ENCODE measurements around the gene CREM. TPM values are rescaled to one million over a fixed set of nuclear protein-coding genes. Genes with fewer than 3 reads are reported as not detected.

Gene CREM
- total RNA-seq, 2 experiments from 2014 or later, result 143 to 156 TPM

DNA sequence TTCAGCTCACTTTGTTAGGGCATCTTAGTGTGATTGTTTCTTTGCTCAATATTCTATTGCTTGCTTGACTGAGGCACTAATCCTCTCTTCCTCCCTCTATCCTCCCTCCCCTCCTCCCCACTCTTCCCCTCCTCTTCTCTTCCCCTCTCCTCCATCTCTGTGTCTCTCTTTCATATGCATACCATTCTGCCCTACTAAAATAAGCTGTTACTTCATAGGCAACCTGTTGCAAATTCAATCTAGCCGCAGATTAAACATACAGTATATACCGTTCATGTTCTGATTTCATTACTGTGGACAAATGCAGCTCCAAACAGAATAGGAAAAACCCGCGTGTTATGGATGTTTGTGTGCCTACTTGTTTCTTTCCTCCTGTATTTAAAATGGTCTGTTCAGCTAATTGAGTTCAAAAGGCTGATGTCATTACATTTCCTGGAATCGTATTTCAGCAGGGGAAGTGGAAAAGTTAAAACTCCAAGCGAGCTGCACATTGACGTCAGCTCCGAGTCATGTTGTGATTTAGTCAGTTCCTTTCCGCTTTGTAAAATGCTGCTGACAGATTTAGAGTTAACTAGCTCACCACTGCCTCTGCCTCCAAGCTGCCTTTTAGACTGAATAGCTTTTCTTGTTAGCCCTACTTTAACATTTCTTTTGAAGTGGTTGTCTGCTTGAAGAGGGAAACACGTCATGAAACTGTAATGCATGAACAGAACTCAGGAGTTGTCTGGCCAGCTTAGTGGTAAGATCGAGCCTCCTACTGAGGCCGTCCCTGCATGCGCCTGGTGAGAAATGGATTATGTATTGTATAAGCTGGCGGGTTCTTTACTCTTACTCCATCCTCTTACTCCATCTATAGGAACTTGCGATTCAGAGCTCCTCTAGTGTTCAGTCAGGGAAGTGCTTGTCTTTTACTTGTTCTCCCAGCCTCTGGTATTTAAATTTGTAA, 69.0 kb downstream of the CREM start:
- peak overlapping the region; percentile 96 for H3K27ac Mint-ChIP-seq

GRCh38 chr10:35200487-35200886, 73.8 kb downstream of the CREM start:
- no peaks in the 10 kb centered on the region for H3K27me3 Mint-ChIP-seq
- peak overlapping the region; percentile 40 for H3K27ac Mint-ChIP-seq
- no peak overlapping the region for H3K4me3 Mint-ChIP-seq
- H3K36me3 Mint-ChIP-seq, result peaks cover 42% of the 10 kb centered on the region
- DNase-seq, result no peak
- no peaks in the 10 kb centered on the region for H3K9me3 Mint-ChIP-seq
- peaks cover 43% of the 10 kb centered on the region for H3K4me1 Mint-ChIP-seq

More for the DNA sequence above, 69.0 kb downstream of the CREM start:
- Mint-ChIP-seq H3K4me3 (peak overlapping the region; percentile 82), H3K9me3 (peaks cover 3% of the 10 kb centered on the region), H3K36me3 (peaks cover 32% of the 10 kb centered on the region), H3K4me1 (peaks cover 33% of the 10 kb centered on the region), H3K27me3 (no peaks in the 10 kb centered on the region)
- DNase-seq, result peak; percentile 77

DNA sequence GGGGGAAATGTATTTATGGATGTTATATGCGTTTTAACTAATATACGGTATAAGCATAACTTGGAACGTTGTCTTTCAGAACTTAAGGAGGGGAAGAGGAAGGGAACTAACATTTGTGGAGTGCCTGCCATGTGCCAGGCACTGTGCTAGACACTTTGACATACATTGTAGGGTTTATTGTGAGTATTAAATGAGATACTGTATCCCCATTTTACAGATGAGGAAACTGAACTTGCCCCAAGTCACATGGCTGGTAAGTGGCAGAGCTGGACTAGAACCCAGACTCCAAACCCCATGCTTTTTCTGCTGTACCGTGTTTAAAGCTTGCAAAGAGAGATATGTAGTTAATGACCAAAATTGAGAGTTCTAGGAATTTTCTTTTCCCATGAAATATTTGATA, 74.6 kb downstream of the CREM start:
- H3K4me3 Mint-ChIP-seq, result peak overlapping the region; percentile 39
- no peaks in the 10 kb centered on the region for H3K9me3 Mint-ChIP-seq
- peak overlapping the region; percentile 67 for H3K27ac Mint-ChIP-seq
- H3K36me3 Mint-ChIP-seq, result peaks cover 43% of the 10 kb centered on the region
- DNase-seq, result no peak
- H3K27me3 Mint-ChIP-seq, result no peaks in the 10 kb centered on the region
- H3K4me1 Mint-ChIP-seq, result peaks cover 39% of the 10 kb centered on the region

- no peaks in the 10 kb centered on the region for H3K9me3 Mint-ChIP-seq
- H3K4me3 Mint-ChIP-seq, result no peak overlapping the region
- H3K27ac Mint-ChIP-seq, result peak overlapping the region; percentile 67
- peaks cover 49% of the 10 kb centered on the region for H3K36me3 Mint-ChIP-seq
- no peaks in the 10 kb centered on the region for H3K27me3 Mint-ChIP-seq
- H3K4me1 Mint-ChIP-seq, result peaks cover 39% of the 10 kb centered on the region
- DNase-seq, result no peak
Observed at GRCh38 chr10:35202050-35202449, 75.4 kb downstream of the CREM start.

- H3K9me3 Mint-ChIP-seq, result no peaks in the 10 kb centered on the region
- no peak for DNase-seq
- peaks cover 54% of the 10 kb centered on the region for H3K36me3 Mint-ChIP-seq
- H3K4me3 Mint-ChIP-seq, result no peak overlapping the region
- H3K27ac Mint-ChIP-seq, result no peak overlapping the region
- H3K27me3 Mint-ChIP-seq, result no peaks in the 10 kb centered on the region
- peaks cover 39% of the 10 kb centered on the region for H3K4me1 Mint-ChIP-seq
Observed at GRCh38 chr10:35203745-35204144, 77.1 kb downstream of the CREM start.

- no peaks in the 10 kb centered on the region for H3K27me3 Mint-ChIP-seq
- H3K4me3 Mint-ChIP-seq, result no peak overlapping the region
- H3K36me3 Mint-ChIP-seq, result peaks cover 63% of the 10 kb centered on the region
- H3K9me3 Mint-ChIP-seq, result no peaks in the 10 kb centered on the region
- no peak overlapping the region for H3K27ac Mint-ChIP-seq
- H3K4me1 Mint-ChIP-seq, result peaks cover 44% of the 10 kb centered on the region
- no peak for DNase-seq
Observed at GRCh38 chr10:35204650-35205319, 78.1 kb downstream of the CREM start.

DNA sequence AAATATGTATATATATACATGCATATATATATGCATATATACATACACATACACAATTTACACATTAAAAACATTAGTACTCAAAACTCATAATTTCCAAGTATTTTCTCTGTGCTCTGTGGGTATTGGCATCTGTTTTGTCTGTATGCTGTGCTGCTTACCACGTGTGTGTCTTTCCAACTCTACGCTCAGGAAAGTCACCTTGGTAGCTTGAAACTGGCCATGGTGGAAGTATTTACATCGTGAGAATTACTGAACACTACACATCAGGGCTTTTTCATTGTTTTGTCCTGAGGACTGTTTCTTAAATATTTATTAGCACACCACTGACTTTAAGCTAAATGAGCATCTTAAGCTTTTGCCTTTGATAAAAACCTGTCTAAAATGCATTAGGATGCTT, 79.6 kb downstream of the CREM start:
- no peak for DNase-seq
- Mint-ChIP-seq H3K9me3 (no peaks in the 10 kb centered on the region), H3K4me3 (no peak overlapping the region), H3K4me1 (peaks cover 38% of the 10 kb centered on the region), H3K27me3 (no peaks in the 10 kb centered on the region), H3K27ac (no peak overlapping the region), H3K36me3 (peaks cover 68% of the 10 kb centered on the region)

DNA sequence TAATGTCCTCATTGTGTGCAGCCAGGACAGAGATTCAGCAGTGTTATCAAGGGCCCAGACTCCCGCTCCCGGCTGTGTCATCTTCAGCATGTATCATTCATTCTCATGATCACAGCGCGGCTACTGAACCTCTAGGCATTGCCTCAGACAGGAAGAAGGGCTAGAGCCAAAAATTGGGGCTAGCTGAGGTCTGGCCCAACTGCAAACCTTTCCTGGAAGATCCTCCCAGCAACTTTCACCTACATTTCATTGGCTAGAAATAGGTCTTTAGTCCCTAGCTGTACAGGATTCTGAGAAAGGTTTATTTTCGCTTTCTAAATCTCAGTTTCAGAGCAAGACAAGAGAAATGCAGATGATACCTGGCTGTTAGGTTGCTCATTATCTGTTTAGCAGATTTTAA, 81.9 kb downstream of the CREM start:
- H3K27me3 Mint-ChIP-seq, result no peaks in the 10 kb centered on the region
- H3K36me3 Mint-ChIP-seq, result peaks cover 62% of the 10 kb centered on the region

DNA sequence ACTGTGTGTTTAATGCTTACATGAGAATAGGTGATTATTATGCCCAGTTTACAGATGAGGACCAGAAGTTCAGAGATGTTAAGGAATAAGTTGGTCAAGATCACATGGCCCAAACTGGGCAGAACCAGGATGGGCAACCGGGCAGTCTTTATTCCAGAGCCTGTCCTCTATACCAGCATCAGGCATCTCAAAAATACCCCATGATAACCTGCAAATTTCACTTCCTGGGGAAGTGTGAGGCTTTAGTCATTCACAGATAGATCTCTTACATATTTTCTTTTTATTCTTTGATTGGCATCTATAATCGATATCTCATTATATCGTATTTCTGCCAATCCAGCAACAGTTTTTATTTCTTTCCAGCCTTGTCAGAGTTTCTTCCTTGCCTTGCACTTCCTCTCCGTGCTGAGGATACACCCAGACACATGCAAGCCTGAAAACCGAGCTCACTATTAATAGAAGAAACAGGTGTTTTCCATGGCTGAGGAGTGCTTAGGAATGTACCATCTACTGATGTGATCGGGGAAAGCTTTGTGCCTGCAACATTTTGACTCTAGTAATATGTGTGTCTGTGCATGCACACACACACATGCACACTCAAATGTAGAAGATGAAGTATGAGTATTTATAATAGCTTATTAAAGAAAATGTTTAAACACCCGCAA, 82.4 kb downstream of the CREM start:
- H3K27me3 Mint-ChIP-seq, result no peaks in the 10 kb centered on the region
- peak overlapping the region; percentile 90 for H3K27ac Mint-ChIP-seq
- peaks cover 60% of the 10 kb centered on the region for H3K36me3 Mint-ChIP-seq
- H3K9me3 Mint-ChIP-seq, result no peaks in the 10 kb centered on the region
- H3K4me1 Mint-ChIP-seq, result peaks cover 29% of the 10 kb centered on the region
- DNase-seq, result no peak
- H3K4me3 Mint-ChIP-seq, result peak overlapping the region; percentile 57

More for the DNA sequence above, 81.9 kb downstream of the CREM start:
- Mint-ChIP-seq H3K4me3 (peak overlapping the region; percentile 57), H3K4me1 (peaks cover 31% of the 10 kb centered on the region), H3K27ac (peak overlapping the region; percentile 90), H3K9me3 (no peaks in the 10 kb centered on the region)
- peak; percentile 60 for DNase-seq

DNA sequence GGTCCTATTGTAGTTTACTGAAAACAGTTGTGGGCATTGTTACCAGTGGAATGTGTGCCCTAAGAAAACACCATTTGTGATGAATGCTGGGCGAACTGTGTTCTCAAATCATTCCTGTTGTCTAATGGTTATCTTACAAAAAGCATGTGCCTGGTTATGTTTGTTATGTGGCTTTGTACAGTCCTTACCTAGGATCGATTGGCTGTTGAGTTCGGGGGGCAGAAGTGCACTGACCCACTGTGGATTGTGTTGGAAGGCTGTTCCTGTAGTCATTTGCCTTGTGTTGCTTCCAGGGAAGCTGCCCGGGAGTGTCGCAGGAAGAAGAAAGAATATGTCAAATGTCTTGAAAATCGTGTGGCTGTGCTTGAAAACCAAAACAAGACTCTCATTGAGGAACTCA, 84.3 kb downstream of the CREM start:
- Mint-ChIP-seq H3K9me3 (no peaks in the 10 kb centered on the region), H3K27ac (no peak overlapping the region), H3K4me3 (no peak overlapping the region), H3K27me3 (no peaks in the 10 kb centered on the region), H3K36me3 (peaks cover 54% of the 10 kb centered on the region), H3K4me1 (peaks cover 24% of the 10 kb centered on the region)
- no peak for DNase-seq

DNA sequence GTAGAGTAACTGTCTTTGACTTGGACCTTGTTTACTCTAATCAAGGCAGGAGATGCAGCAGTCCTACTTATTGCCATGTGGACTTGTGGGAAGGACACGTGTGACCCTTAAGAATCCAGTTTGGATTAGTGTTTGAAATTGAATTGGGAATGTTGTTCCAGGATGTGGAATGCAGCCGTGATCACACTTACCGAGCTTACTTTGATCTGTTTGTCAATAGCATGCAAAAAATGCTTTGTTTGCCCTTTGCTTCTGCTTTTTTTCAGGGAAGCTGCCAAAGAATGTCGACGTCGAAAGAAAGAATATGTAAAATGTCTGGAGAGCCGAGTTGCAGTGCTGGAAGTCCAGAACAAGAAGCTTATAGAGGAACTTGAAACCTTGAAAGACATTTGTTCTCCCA, 84.7 kb downstream of the CREM start:
- Mint-ChIP-seq H3K4me1 (peaks cover 28% of the 10 kb centered on the region), H3K27ac (no peak overlapping the region), H3K36me3 (peaks cover 54% of the 10 kb centered on the region), H3K4me3 (no peak overlapping the region), H3K27me3 (no peaks in the 10 kb centered on the region), H3K9me3 (no peaks in the 10 kb centered on the region)
- no peak for DNase-seq

- Mint-ChIP-seq H3K9me3 (no peaks in the 10 kb centered on the region), H3K4me3 (no peak overlapping the region), H3K27me3 (no peaks in the 10 kb centered on the region), H3K4me1 (peaks cover 35% of the 10 kb centered on the region), H3K27ac (no peak overlapping the region), H3K36me3 (peaks cover 42% of the 10 kb centered on the region)
- DNase-seq, result no peak
Observed at GRCh38 chr10:35212856-35213255, 86.2 kb downstream of the CREM start.

DNA sequence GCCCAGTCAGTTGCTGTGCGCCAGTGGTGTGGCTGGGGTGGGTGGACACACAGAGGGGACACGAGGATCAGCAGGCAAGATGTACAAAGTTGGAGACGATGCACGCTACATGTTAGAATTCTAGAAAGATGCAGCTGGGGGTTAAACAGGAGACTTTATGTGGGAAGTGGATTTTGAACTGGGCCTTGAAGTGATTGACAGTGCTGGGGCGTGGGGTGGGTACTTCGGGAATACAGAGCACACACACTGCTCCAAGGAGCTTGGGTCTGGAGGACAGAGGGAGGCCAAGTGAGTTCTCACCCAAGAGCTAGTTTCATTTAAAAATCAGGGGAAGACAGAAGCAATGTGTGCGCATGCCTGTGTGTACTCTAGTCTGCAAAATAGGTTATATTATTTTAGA, 87.1 kb downstream of the CREM start:
- H3K36me3 Mint-ChIP-seq, result peaks cover 35% of the 10 kb centered on the region
- no peak overlapping the region for H3K4me3 Mint-ChIP-seq
- peak overlapping the region; percentile 35 for H3K27ac Mint-ChIP-seq
- H3K9me3 Mint-ChIP-seq, result no peaks in the 10 kb centered on the region
- peaks cover 37% of the 10 kb centered on the region for H3K4me1 Mint-ChIP-seq
- no peak for DNase-seq
- H3K27me3 Mint-ChIP-seq, result no peaks in the 10 kb centered on the region

DNA sequence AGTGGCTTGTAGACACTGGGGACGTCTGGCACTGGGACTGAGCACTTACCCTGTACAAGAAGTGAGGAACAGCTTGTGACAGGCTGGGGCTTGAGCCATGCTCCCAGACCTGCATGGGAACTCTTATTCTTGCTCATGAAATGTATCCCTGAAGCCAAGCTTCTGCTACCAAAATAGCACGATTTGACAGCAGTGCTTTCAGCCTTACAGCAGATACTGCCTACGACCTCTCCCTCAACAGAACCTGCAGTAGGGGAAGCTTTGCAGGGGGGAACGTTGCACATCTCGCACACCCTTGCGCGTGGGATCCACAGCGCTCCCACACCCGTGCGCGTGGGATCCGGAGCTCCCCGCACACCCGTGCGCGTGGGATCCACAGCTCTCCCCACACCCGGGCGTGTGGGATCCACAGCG, 88.0 kb downstream of the CREM start:
- peaks cover 38% of the 10 kb centered on the region for H3K4me1 Mint-ChIP-seq
- H3K27me3 Mint-ChIP-seq, result no peaks in the 10 kb centered on the region
- peaks cover 27% of the 10 kb centered on the region for H3K36me3 Mint-ChIP-seq
- H3K4me3 Mint-ChIP-seq, result no peak overlapping the region
- no peak overlapping the region for H3K27ac Mint-ChIP-seq
- DNase-seq, result no peak
- H3K9me3 Mint-ChIP-seq, result no peaks in the 10 kb centered on the region

DNA sequence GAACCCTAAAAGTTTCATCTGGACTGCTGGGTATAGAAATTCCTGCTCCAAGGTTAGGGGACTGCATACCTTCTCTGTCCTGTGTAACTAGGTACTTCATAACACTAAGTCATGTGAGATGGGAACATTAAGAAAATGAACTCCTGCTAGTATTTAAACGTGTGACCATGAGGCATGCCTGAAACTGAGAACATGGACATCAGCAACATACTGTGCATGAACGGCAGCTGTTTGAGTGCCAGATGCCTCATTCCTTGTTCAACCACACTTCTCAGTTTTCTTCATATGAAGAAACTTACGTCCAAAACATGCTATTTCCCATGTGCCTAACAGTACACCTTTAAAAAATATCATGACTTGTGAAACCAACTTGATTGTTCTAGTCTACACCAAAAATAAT, 88.5 kb downstream of the CREM start:
- DNase-seq, result no peak
- no peak overlapping the region for H3K27ac Mint-ChIP-seq
- H3K4me1 Mint-ChIP-seq, result peaks cover 36% of the 10 kb centered on the region
- peaks cover 23% of the 10 kb centered on the region for H3K36me3 Mint-ChIP-seq
- H3K4me3 Mint-ChIP-seq, result no peak overlapping the region
- H3K9me3 Mint-ChIP-seq, result no peaks in the 10 kb centered on the region
- peaks cover 2% of the 10 kb centered on the region for H3K27me3 Mint-ChIP-seq

Data from activated naive CD8-positive, alpha-beta T cell treated with anti-CD3 and anti-CD28 coated beads for 36 hours (primary cell).